ENCODE results near the gene GHRH. TPM values are rescaled to one million over a fixed set of nuclear protein-coding genes. Genes with fewer than 3 reads are reported as not detected.
A peak's percentile ranks its signal among the peaks of the same experiment; 100 is the strongest.

GHRH gene
- total and polyA plus RNA-seq, 4 donors: not detected

- Histone ChIP-seq H3K9ac (ENCODE audit: low read depth in 1 of 2, low read length in 2 of 2) (no peak overlapping the region), H3K4me3 (ENCODE audit: low read depth in 1 of 3, low read length in 3 of 3) (no peak overlapping the region), H3K27me3 (ENCODE audit: control insufficient read depth in 4 of 4, insufficient read depth in 4 of 4, low read length in 3 of 4) (no peaks in the 10 kb centered on the region), H3K36me3 (ENCODE audit: control insufficient read depth in 4 of 4, insufficient read depth in 3 of 4, low read depth in 1 of 4, low read length in 3 of 4) (no peaks in the 10 kb centered on the region), H3K27ac (ENCODE audit: low read depth in 1 of 2, low read length in 2 of 2) (peak overlapping the region; percentile 15 to 62), H3K4me1 (ENCODE audit: control insufficient read depth in 4 of 4, insufficient read depth in 4 of 4, low read length in 3 of 4) (peaks cover 4 to 14% (median 5%) of the 10 kb centered on the region in 4 donors), H3K9me3 (ENCODE audit: control insufficient read depth in 4 of 4, low read length in 3 of 4) (no peaks in the 10 kb centered on the region)
- no peak for DNase-seq (ENCODE audit: low spot score)
- WGBS: 24% methylated on average over 15 of the region's 15 CpGs
- TF ChIP-seq FOXA2 (IDR thresholded peaks at IDR 0.05) (no peak), YY1 (IDR thresholded peaks at IDR 0.05) (peak; percentile 17), HNF4A (conservative IDR thresholded peaks at IDR 0.05) (no peak), NR2F2 (IDR thresholded peaks at IDR 0.05) (peak; percentile 85), RXRA (IDR thresholded peaks at IDR 0.05) (peak in 1 of 2 donors; percentile 20), RAD21 (IDR thresholded peaks at IDR 0.05) (peak; percentile 53 to 64), EGR1 (IDR thresholded peaks at IDR 0.05; ENCODE audit: low read depth in 2 of 2) (no peak), GABPA (IDR thresholded peaks at IDR 0.05 in 1 of 2, conservative IDR thresholded peaks at IDR 0.05 in 1 of 2) (no peak), CTCF (IDR thresholded peaks at IDR 0.05; ENCODE audit: low read depth, low read length, missing input control) (no peak), FOXA1 (IDR thresholded peaks at IDR 0.05) (no peak), SP1 (IDR thresholded peaks at IDR 0.05) (peak; percentile 13)
- TF ChIP-seq, protein P1, sequence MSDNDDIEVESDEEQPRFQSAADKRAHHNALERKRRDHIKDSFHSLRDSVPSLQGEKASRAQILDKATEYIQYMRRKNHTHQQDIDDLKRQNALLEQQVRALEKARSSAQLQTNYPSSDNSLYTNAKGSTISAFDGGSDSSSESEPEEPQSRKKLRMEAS (IDR thresholded peaks at IDR 0.05): peak; percentile 38
- TF ChIP-seq, protein P2, sequence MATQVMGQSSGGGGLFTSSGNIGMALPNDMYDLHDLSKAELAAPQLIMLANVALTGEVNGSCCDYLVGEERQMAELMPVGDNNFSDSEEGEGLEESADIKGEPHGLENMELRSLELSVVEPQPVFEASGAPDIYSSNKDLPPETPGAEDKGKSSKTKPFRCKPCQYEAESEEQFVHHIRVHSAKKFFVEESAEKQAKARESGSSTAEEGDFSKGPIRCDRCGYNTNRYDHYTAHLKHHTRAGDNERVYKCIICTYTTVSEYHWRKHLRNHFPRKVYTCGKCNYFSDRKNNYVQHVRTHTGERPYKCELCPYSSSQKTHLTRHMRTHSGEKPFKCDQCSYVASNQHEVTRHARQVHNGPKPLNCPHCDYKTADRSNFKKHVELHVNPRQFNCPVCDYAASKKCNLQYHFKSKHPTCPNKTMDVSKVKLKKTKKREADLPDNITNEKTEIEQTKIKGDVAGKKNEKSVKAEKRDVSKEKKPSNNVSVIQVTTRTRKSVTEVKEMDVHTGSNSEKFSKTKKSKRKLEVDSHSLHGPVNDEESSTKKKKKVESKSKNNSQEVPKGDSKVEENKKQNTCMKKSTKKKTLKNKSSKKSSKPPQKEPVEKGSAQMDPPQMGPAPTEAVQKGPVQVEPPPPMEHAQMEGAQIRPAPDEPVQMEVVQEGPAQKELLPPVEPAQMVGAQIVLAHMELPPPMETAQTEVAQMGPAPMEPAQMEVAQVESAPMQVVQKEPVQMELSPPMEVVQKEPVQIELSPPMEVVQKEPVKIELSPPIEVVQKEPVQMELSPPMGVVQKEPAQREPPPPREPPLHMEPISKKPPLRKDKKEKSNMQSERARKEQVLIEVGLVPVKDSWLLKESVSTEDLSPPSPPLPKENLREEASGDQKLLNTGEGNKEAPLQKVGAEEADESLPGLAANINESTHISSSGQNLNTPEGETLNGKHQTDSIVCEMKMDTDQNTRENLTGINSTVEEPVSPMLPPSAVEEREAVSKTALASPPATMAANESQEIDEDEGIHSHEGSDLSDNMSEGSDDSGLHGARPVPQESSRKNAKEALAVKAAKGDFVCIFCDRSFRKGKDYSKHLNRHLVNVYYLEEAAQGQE (IDR thresholded peaks at IDR 0.05): no peak
Observed at GRCh38 chr20:37276494-37277252, 15.1 kb upstream of the GHRH start.

DNA sequence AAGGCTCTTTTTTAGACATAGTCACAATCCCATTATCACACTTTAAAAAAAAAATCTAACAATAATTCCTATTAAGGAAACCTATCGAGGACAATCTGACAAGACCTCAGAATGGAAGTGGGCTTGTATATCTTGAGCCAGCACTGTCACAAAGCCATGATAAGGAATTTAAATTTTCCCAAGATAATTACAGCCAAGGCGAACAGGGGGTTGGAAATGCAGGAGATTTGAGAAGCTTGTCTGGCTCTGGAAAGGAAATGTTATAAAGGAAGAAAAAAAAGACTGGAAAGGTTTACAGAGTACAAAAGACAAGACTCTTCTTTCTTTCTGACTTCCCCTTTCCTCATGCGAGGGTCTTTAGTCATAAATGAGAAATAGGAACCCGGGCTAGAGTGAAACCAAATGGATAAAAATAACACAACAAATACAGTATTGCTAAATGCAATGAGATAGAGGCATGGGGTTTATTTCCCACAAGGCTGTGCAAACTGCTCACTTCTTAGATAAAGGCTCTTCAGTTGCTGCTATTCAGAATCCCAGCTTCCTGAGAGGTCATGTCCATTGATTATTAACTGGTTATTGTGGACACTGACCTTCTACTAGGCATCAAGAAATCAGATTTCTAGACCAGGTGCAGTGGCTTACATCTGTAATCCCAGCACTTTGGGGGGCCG is 13.4 kb upstream of the GHRH start:
- Histone ChIP-seq H3K4me1 (ENCODE audit: control insufficient read depth in 4 of 4, insufficient read depth in 4 of 4, low read length in 3 of 4) (peaks cover 4 to 14% (median 5%) of the 10 kb centered on the region in 4 donors), H3K27me3 (ENCODE audit: control insufficient read depth in 4 of 4, insufficient read depth in 4 of 4, low read length in 3 of 4) (no peaks in the 10 kb centered on the region), H3K9me3 (ENCODE audit: control insufficient read depth in 4 of 4, low read length in 3 of 4) (no peaks in the 10 kb centered on the region), H3K27ac (ENCODE audit: low read depth in 1 of 2, low read length in 2 of 2) (peak overlapping the region in 1 of 2 donors; percentile 24), H3K9ac (ENCODE audit: low read depth in 1 of 2, low read length in 2 of 2) (no peak overlapping the region), H3K36me3 (ENCODE audit: control insufficient read depth in 4 of 4, insufficient read depth in 3 of 4, low read depth in 1 of 4, low read length in 3 of 4) (no peaks in the 10 kb centered on the region), H3K4me3 (ENCODE audit: low read depth in 1 of 3, low read length in 3 of 3) (no peak overlapping the region)
- TF ChIP-seq HNF4A (conservative IDR thresholded peaks at IDR 0.05) (peak in 1 of 2 donors; percentile 28), RXRA (IDR thresholded peaks at IDR 0.05) (no peak), ZBTB33 (IDR thresholded peaks at IDR 0.05) (no peak), HNF4G (IDR thresholded peaks at IDR 0.05) (no peak), SP1 (IDR thresholded peaks at IDR 0.05) (peak; percentile 15), RAD21 (IDR thresholded peaks at IDR 0.05) (peak in 1 of 2 donors; percentile 11)
- WGBS: 51% methylated on average over 5 of the region's 5 CpGs
- no peak for DNase-seq (ENCODE audit: low spot score)

Measured in liver (tissue), 9 donors.